ENCODE results near the gene GOLGA2.

The GOLGA2 gene

DNA sequence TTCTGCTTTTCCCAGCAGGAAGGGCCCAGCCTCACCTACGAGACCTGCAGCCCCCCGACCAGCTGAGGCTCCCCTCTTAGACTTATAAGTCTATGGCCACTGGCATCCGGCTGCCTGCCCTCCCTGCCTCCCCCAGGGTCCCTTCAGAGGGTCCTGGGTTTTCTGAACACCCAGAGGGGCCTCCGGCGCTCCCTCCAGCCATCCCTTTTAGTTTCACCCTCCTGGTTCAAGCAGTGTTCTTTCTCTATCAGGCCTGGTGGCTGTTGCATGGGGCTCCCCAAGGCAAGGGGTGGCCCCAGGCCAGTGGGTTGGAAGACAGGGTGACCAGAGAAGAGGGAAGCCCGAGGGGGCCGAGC, 21.8 kb downstream of the GOLGA2 start:
- Histone ChIP-seq H3K4me3 (ENCODE audit: insufficient read depth, low read length, poor library complexity, severe bottlenecking) (no peak overlapping the region), H3K9me2 (replicated peaks; ENCODE audit: insufficient read depth, low read length) (no peaks in the 10 kb centered on the region), H2AFZ (ENCODE audit: low read depth, low read length, severe bottlenecking) (no peak overlapping the region), H3K9ac (ENCODE audit: low read length) (no peak overlapping the region), H3F3A (ENCODE audit: insufficient read depth) (0 out of 2 replicates have a peak, but pooled peaks cover 3% of the 10 kb centered on the region), H3K4me2 (ENCODE audit: low read depth, low read length, poor library complexity, severe bottlenecking) (no peak overlapping the region), H3K79me2 (ENCODE audit: insufficient read depth, low read length) (no peaks in the 10 kb centered on the region), H3K9me3 (ENCODE audit: insufficient read depth, low read length) (no peaks in the 10 kb centered on the region), H3K36me3 (ENCODE audit: low read length) (no peaks in the 10 kb centered on the region), H4K20me1 (ENCODE audit: low read depth, low read length) (no peaks in the 10 kb centered on the region), H3K27ac (ENCODE audit: low read depth, low read length) (no peak overlapping the region), H3K27me3 (ENCODE audit: low read length) (no peaks in the 10 kb centered on the region)
- TF ChIP-seq, protein P1, sequence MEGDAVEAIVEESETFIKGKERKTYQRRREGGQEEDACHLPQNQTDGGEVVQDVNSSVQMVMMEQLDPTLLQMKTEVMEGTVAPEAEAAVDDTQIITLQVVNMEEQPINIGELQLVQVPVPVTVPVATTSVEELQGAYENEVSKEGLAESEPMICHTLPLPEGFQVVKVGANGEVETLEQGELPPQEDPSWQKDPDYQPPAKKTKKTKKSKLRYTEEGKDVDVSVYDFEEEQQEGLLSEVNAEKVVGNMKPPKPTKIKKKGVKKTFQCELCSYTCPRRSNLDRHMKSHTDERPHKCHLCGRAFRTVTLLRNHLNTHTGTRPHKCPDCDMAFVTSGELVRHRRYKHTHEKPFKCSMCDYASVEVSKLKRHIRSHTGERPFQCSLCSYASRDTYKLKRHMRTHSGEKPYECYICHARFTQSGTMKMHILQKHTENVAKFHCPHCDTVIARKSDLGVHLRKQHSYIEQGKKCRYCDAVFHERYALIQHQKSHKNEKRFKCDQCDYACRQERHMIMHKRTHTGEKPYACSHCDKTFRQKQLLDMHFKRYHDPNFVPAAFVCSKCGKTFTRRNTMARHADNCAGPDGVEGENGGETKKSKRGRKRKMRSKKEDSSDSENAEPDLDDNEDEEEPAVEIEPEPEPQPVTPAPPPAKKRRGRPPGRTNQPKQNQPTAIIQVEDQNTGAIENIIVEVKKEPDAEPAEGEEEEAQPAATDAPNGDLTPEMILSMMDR (IDR thresholded peaks at IDR 0.05; ENCODE audit: insufficient read depth, low read length, poor library complexity, severe bottlenecking), result no peak
- no peak for TF ChIP-seq EZH2phosphoT487 (conservative IDR thresholded peaks at IDR 0.05; ENCODE audit: low read length)

DNA sequence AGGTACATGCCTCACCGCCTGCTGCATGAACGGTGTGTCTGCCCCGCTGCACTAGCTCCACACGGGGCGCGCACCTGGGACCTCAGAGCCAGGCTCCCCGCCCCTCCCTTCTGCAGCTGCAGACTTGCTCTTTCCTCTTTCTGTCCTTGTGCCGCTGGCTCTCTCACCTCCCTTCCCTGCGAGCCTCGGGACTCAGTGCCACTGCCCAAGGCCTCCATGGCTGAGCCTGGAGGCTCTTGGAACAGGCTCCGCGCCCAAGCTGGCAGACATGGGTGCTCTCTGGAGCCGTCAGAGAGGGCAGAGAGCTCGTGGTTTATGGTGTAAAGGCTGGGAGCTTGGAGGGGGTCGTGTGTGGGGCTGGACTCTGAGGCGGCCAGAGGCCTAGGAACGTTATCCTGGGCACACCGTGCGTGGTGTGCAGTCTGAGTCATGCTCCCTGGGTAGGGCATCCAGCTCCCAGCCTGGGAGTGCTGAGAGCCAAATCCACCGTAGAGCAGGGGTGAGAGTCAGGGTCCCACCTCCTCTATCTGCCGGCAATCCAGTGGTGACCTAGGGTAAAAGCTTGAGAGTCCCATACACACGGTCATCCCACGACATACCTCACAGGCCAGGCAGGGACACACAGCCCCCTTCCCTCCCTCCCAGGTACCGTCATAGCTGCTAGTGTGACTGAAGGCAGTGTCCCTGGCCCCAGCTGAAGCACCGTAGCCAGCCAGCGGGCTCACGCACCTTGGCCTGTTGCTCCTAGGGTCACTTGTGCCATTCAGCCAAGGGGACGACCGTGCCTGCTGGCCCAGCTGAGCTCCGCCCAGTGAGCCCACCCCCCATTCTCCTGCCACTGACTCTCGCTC, 22.4 kb downstream of the GOLGA2 start:
- Histone ChIP-seq H3K36me3 (ENCODE audit: low read length) (no peaks in the 10 kb centered on the region), H3K79me2 (ENCODE audit: insufficient read depth, low read length) (no peaks in the 10 kb centered on the region), H3K27me3 (ENCODE audit: low read length) (no peaks in the 10 kb centered on the region), H3K9me2 (replicated peaks; ENCODE audit: insufficient read depth, low read length) (no peaks in the 10 kb centered on the region), H3K9me3 (ENCODE audit: insufficient read depth, low read length) (no peaks in the 10 kb centered on the region), H3K9ac (ENCODE audit: low read length) (no peak overlapping the region), H3K4me2 (ENCODE audit: low read depth, low read length, poor library complexity, severe bottlenecking) (no peak overlapping the region), H3K4me3 (ENCODE audit: insufficient read depth, low read length, poor library complexity, severe bottlenecking) (no peak overlapping the region), H2AFZ (ENCODE audit: low read depth, low read length, severe bottlenecking) (no peak overlapping the region), H4K20me1 (ENCODE audit: low read depth, low read length) (no peaks in the 10 kb centered on the region), H3F3A (ENCODE audit: insufficient read depth) (0 out of 2 replicates have a peak, but pooled peaks cover 3% of the 10 kb centered on the region), H3K27ac (ENCODE audit: low read depth, low read length) (no peak overlapping the region)
- TF ChIP-seq, protein P1 (IDR thresholded peaks at IDR 0.05; ENCODE audit: insufficient read depth, low read length, poor library complexity, severe bottlenecking), result no peak
- no peak for TF ChIP-seq EZH2phosphoT487 (conservative IDR thresholded peaks at IDR 0.05; ENCODE audit: low read length)

DNA sequence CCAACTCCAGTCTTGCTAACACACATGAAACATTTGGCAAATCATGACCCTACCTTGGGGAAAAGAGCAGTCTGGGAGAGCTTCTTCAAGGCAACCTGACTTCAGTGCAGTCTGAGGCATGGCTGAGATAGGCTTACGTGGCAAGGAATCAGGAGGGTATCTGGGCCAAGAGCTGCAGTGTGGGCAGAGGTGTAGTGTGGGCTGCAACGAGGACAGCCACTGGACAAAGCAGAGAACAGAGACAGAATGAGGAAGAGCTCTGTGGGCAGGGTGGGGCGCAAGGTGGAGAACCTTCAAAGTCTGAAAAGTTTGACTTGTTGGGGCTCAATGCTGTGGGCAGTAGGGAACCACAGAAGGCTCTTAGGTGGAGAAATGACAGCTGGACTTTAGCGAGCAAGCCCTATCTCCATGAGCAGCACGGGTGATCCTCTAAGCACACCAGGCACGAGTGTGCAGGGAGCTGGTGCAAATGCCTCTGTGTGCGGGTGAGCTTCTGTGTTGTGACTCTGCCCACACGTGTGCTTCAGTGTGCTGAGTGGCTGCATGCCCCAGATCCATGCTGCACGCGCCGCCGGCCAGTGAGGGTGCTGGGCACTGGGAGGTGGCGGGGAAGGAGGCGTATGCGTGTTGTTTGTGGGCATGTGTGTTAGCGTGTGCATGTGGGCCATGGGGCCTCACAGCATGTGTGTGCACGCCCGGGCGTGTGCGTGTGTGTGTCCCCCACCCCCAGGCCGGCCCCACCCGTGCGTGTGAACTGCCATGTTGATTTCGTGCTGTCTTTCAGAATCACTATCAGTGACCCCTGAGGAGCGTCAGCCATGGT, 23.3 kb downstream of the GOLGA2 start:
- Histone ChIP-seq H3K27ac (ENCODE audit: low read depth, low read length) (no peak overlapping the region), H4K20me1 (ENCODE audit: low read depth, low read length) (no peaks in the 10 kb centered on the region), H3K79me2 (ENCODE audit: insufficient read depth, low read length) (no peaks in the 10 kb centered on the region), H3F3A (ENCODE audit: insufficient read depth) (0 out of 2 replicates have a peak, but pooled peaks cover 3% of the 10 kb centered on the region), H3K4me2 (ENCODE audit: low read depth, low read length, poor library complexity, severe bottlenecking) (no peak overlapping the region), H3K9me3 (ENCODE audit: insufficient read depth, low read length) (no peaks in the 10 kb centered on the region), H3K9ac (ENCODE audit: low read length) (no peak overlapping the region), H3K4me3 (ENCODE audit: insufficient read depth, low read length, poor library complexity, severe bottlenecking) (no peak overlapping the region), H3K27me3 (ENCODE audit: low read length) (no peaks in the 10 kb centered on the region), H3K36me3 (ENCODE audit: low read length) (no peaks in the 10 kb centered on the region), H2AFZ (ENCODE audit: low read depth, low read length, severe bottlenecking) (no peak overlapping the region), H3K9me2 (replicated peaks; ENCODE audit: insufficient read depth, low read length) (no peaks in the 10 kb centered on the region)
- TF ChIP-seq, protein P1 (IDR thresholded peaks at IDR 0.05; ENCODE audit: insufficient read depth, low read length, poor library complexity, severe bottlenecking), result no peak
- TF ChIP-seq EZH2phosphoT487 (conservative IDR thresholded peaks at IDR 0.05; ENCODE audit: low read length), result no peak

All from SU-DHL-6 (cell line).